Measurements from ENCODE around the gene COL3A1.
A peak's percentile ranks its signal among the peaks of the same experiment; 100 is the strongest.

COL3A1 gene

DNA sequence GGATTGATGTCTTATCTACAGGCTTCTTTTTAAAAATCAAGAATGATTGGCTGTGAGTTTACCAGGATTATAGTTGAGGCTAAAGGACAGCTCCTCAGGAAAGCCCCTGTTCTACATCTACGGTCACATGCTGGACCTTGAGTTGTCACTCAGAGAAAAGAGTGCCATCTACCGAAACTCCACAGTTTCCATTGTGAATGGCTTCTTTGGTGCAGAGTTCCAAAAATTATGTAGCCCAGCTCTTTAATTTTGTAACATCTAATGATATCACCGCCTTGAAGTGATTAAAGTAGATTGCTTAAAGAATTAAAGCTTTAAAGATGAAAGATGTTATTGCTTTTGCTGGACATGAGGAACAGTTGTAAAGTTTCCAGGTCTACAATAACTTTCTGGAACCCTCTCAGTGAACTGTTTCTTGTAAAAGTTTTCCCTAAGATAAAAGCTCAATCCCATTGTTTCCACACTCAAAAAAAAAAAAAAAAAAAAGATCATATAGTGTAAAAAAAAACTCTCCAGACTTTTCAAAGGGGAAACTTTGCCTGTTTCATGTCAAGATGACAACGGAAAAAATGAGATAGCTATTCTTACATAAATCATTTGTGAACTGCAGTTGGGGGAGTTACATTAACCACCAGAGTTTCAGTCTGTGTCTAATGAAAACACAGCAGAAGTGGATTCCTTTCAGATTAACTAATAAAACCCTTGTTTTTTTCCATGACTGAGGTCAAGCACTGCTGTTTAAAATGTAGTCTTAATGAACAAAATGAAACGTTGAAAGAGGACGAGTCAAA, 4.3 kb downstream of the COL3A1 start:
- H3K4me3 ChIP-seq (ENCODE audit: low read depth, low read length): no peak overlapping the region
- peak; percentile 24 for TF ChIP-seq CTCF (IDR thresholded peaks at IDR 0.05; ENCODE audit: insufficient read depth, low read depth, low read length, missing control alignments)

GRCh38 chr2:188979187-188980114, 5.3 kb downstream of the COL3A1 start:
- no peak for TF ChIP-seq CTCF (IDR thresholded peaks at IDR 0.05; ENCODE audit: insufficient read depth, low read depth, low read length, missing control alignments)
- DNase-seq (ENCODE audit: low read depth): no peak
- H3K4me3 ChIP-seq (ENCODE audit: low read depth, low read length): no peak overlapping the region

More for the DNA sequence above, 4.3 kb downstream of the COL3A1 start:
- DNase-seq (ENCODE audit: low read depth): peak; percentile 44

GRCh38 chr2:188983427-188984064, 9.4 kb downstream of the COL3A1 start:
- no peak overlapping the region for H3K4me3 ChIP-seq (ENCODE audit: low read depth, low read length)
- peak; percentile 27 for TF ChIP-seq CTCF (IDR thresholded peaks at IDR 0.05; ENCODE audit: insufficient read depth, low read depth, low read length, missing control alignments)
- DNase-seq (ENCODE audit: low read depth): peak; percentile 16

GRCh38 chr2:188984065-188984491, 9.9 kb downstream of the COL3A1 start:
- H3K4me3 ChIP-seq (ENCODE audit: low read depth, low read length): no peak overlapping the region
- TF ChIP-seq CTCF (IDR thresholded peaks at IDR 0.05; ENCODE audit: insufficient read depth, low read depth, low read length, missing control alignments): no peak
- DNase-seq (ENCODE audit: low read depth): no peak

DNA sequence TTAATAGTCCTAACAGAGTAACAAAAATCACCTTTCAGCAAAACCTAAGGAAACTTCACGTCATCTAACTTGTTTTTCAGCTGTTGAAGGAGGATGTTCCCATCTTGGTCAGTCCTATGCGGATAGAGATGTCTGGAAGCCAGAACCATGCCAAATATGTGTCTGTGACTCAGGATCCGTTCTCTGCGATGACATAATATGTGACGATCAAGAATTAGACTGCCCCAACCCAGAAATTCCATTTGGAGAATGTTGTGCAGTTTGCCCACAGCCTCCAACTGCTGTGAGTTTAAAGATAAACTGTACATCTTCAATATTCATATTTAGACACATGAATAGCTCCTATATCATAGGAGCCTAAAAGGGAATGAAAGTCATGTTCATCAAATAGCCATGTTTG, 10.5 kb downstream of the COL3A1 start:
- DNase-seq (ENCODE audit: low read depth): no peak
- TF ChIP-seq CTCF (IDR thresholded peaks at IDR 0.05; ENCODE audit: insufficient read depth, low read depth, low read length, missing control alignments): no peak
- no peak overlapping the region for H3K4me3 ChIP-seq (ENCODE audit: low read depth, low read length)

DNA sequence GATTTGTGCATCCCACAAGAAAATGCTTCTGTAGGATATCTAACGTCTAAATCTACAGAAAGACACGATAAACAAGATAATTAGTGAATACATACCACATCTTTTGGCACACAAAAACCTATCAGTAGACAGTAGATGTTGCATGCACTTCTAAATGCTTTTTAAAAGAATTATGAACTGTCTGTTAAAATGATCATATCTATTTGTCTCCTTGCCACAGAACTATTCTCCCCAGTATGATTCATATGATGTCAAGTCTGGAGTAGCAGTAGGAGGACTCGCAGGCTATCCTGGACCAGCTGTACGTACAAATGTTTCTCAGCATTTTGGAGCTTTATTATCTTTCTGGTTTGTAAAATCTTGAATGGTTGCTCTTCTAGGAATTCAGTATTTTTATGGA, 12.7 kb downstream of the COL3A1 start:
- no peak for DNase-seq (ENCODE audit: low read depth)
- no peak for TF ChIP-seq CTCF (IDR thresholded peaks at IDR 0.05; ENCODE audit: insufficient read depth, low read depth, low read length, missing control alignments)
- no peak overlapping the region for H3K4me3 ChIP-seq (ENCODE audit: low read depth, low read length)

Measured in GM12865 (cell line).